Ascending aorta (tissue), 2 donors: ENCODE results near the gene NTHL1. TPM values are rescaled to one million over a fixed set of nuclear protein-coding genes. Genes with fewer than 3 reads are reported as not detected.

Experiments
- DNase-seq, 2 donors: peaks; one replicate each; pipeline ENCODE4 v3.0.0-alpha.2; 2019; ENCODE audit warnings: low spot score in 2 of 2
- H3K27ac ChIP-seq, 2 donors: fragments of 200-600 bp; sonication (generic); one replicate each; pipeline ENCODE4 v1.5.1; 2016 to 2017; ENCODE audit warnings: mild to moderate bottlenecking in 1 of 2
- H3K27me3 ChIP-seq: fragments of 200-600 bp; sonication (generic); one replicate; pipeline ENCODE4 v1.5.1; 2017
- H3K36me3 ChIP-seq, 2 donors: fragments of 200-600 bp; sonication (generic); one replicate each; pipeline ENCODE4 v1.5.1; 2016
- H3K4me1 ChIP-seq, 2 donors: fragments of 200-600 bp; sonication (generic); one replicate each; pipeline ENCODE4 v1.5.1; 2016 to 2017; ENCODE audit warnings: mild to moderate bottlenecking in 1 of 2
- H3K4me3 ChIP-seq, 2 donors: fragments of 200-600 bp; sonication (generic); one replicate each; pipeline ENCODE4 v1.5.1; 2016 to 2017; ENCODE audit warnings: mild to moderate bottlenecking in 1 of 2
- H3K9me3 ChIP-seq, 2 donors: fragments of 200-600 bp; sonication (generic); one replicate each; pipeline ENCODE4 v1.5.1; 2016
- CTCF ChIP-seq, 3 experiments: fragments of 200-600 bp in 2 of 3; fragments of 450-650 bp in 1 of 3; sonication (generic) in 2 of 3; IDR thresholded peaks; one replicate each; pipeline ENCODE4 v1.5.1; 2016 to 2019; ENCODE audit warnings: antibody characterized with exemption in 3 of 3, mild to moderate bottlenecking in 1 of 3, moderate library complexity in 1 of 3
- intact Hi-C: fragments of 100-400 bp; cut with DNase I; formaldehyde crosslinking; loops from one replicate; pipeline ENCODE4 v1.15.1; 2023
- total RNA-seq: library from RNA; depleted of rRNA; stranded (reverse); fragments of >200 nt; gene quantifications from one replicate; pipeline ENCODE4 v1.1.0, GENCODE V29; 2016

The NTHL1 gene
- total RNA-seq, 1 donor from 2014 or later, result 59.5 TPM

- Histone ChIP-seq H3K27me3 (no peaks in the 10 kb centered on the region), H3K27ac (no peak overlapping the region)
- intact Hi-C loops, result no loop called here
Observed at GRCh38 chr16:2092866-2093265, 45.2 kb upstream of the NTHL1 start.

GRCh38 chr16:2092256-2092620 lies 44.6 kb upstream of the NTHL1 start:
- H3K4me1 ChIP-seq, result no peaks in the 10 kb centered on the region
- intact Hi-C loops, result no loop called here
- H3K27ac ChIP-seq, result no peak overlapping the region
- H3K4me3 ChIP-seq, result no peak overlapping the region
- H3K27me3 ChIP-seq, result no peaks in the 10 kb centered on the region
- H3K9me3 ChIP-seq, result no peaks in the 10 kb centered on the region
- TF ChIP-seq CTCF (IDR thresholded peaks at IDR 0.05), result no peak
- H3K36me3 ChIP-seq, result peaks cover 89 to 95% of the 10 kb centered on the region in 2 donors
- DNase-seq, result no peak

More at GRCh38 chr16:2092866-2093265, 45.2 kb upstream of the NTHL1 start:
- Histone ChIP-seq H3K36me3 (peaks cover 96% of the 10 kb centered on the region in 2 donors), H3K4me1 (no peaks in the 10 kb centered on the region), H3K4me3 (no peak overlapping the region), H3K9me3 (no peaks in the 10 kb centered on the region)
- TF ChIP-seq CTCF (IDR thresholded peaks at IDR 0.05), result no peak
- DNase-seq, result no peak

GRCh38 chr16:2091547-2092255 lies 44.1 kb upstream of the NTHL1 start:
- intact Hi-C loops, result no loop called here
- Histone ChIP-seq H3K4me1 (no peaks in the 10 kb centered on the region), H3K36me3 (peaks cover 89 to 94% of the 10 kb centered on the region in 2 donors), H3K27ac (no peak overlapping the region), H3K9me3 (no peaks in the 10 kb centered on the region), H3K4me3 (no peak overlapping the region), H3K27me3 (no peaks in the 10 kb centered on the region)
- DNase-seq, result no peak
- no peak for TF ChIP-seq CTCF (IDR thresholded peaks at IDR 0.05)

- H3K27ac ChIP-seq, result peak overlapping the region in 1 of 2 donors; percentile 53
- H3K4me3 ChIP-seq, result no peak overlapping the region
- peaks cover 89 to 94% of the 10 kb centered on the region in 2 donors for H3K36me3 ChIP-seq
- intact Hi-C loops, result no loop called here
- DNase-seq, result no peak
- H3K9me3 ChIP-seq, result no peaks in the 10 kb centered on the region
- TF ChIP-seq CTCF (IDR thresholded peaks at IDR 0.05), result no peak
- H3K4me1 ChIP-seq, result no peaks in the 10 kb centered on the region
- no peaks in the 10 kb centered on the region for H3K27me3 ChIP-seq
Observed at GRCh38 chr16:2090777-2091546, 43.3 kb upstream of the NTHL1 start.

- Histone ChIP-seq H3K36me3 (peaks cover 87 to 94% of the 10 kb centered on the region in 2 donors), H3K4me1 (no peaks in the 10 kb centered on the region), H3K27ac (no peak overlapping the region), H3K27me3 (no peaks in the 10 kb centered on the region), H3K4me3 (no peak overlapping the region), H3K9me3 (no peaks in the 10 kb centered on the region)
- TF ChIP-seq CTCF (IDR thresholded peaks at IDR 0.05), result no peak
- intact Hi-C loops, result no loop called here
- DNase-seq, result no peak
Observed at GRCh38 chr16:2090481-2090776, 42.8 kb upstream of the NTHL1 start.
